Caco-2 (cell line): ENCODE results near the gene FRRS1L. TPM values are rescaled to one million over a fixed set of nuclear protein-coding genes. Genes with fewer than 3 reads are reported as not detected.

Source experiments
- BruUV-seq: library from RNA; stranded (reverse); fragments of 400-500 nt; replicated peaks from 2 replicates; lab custom pipeline; 2021; lab: Mats Ljungman, UMichigan
- CTCF ChIA-PET: fragments of 300-600 bp; sonication (Branson Sonifier 250); formaldehyde crosslinking; loops from one replicate; lab custom pipeline; 2022; ENCODE audit warnings: antibody characterized with exemption; lab: Charles Lee
- POLR2A ChIA-PET: fragments of 300-600 bp; sonication (Branson Sonifier 250); formaldehyde crosslinking; loops from one replicate; lab custom pipeline; 2022; ENCODE audit warnings: antibody characterized with exemption; lab: Charles Lee
- DNase-seq, 2 experiments: peaks; one replicate each; pipeline versions ENCODE4 v3.0.0 to v3.0.0-alpha.2; 2020 to 2022
- H3K27me3 ChIP-seq: replicated peaks from 2 replicates; pipeline ENCODE4 v1.6.0; 2011; ENCODE audit warnings: low read length; ENCODE audit not compliant: control insufficient read depth, insufficient read depth
- H3K36me3 ChIP-seq: 2 replicates; pipeline ENCODE4 v1.5.1; 2011; ENCODE audit warnings: low read length; ENCODE audit not compliant: control insufficient read depth, insufficient read depth
- H3K4me1 ChIP-seq: fragments of 250-450 bp; sonication (Bioruptor Pico); 2 replicates; pipeline ENCODE4 v1.5.1; 2020; ENCODE audit warnings: mild to moderate bottlenecking
- H3K4me3 ChIP-seq: 2 replicates; pipeline ENCODE4 v1.5.1; 2011; ENCODE audit warnings: low read depth, mild to moderate bottlenecking, control low read depth, low read length
- H3K9me3 ChIP-seq: fragments of 250-450 bp; sonication (Bioruptor Pico); 2 replicates; pipeline ENCODE4 v1.5.1; 2020; ENCODE audit warnings: mild to moderate bottlenecking, moderate library complexity
- H3K27ac Mint-ChIP-seq: one replicate; pipeline ENCODE4 v1.8.0; 2022; ENCODE audit warnings: mixed read lengths; ENCODE audit not compliant: unreplicated experiment
- H3K27me3 Mint-ChIP-seq: one replicate; pipeline ENCODE4 v1.8.0; 2022; ENCODE audit warnings: mixed read lengths; ENCODE audit not compliant: insufficient read depth, unreplicated experiment
- H3K36me3 Mint-ChIP-seq: one replicate; pipeline ENCODE4 v1.8.0; 2022; ENCODE audit warnings: mild to moderate bottlenecking, mixed read lengths; ENCODE audit not compliant: insufficient read depth, unreplicated experiment
- H3K4me1 Mint-ChIP-seq: one replicate; pipeline ENCODE4 v1.8.0; 2022; ENCODE audit warnings: low read depth, mixed read lengths; ENCODE audit not compliant: unreplicated experiment
- H3K4me3 Mint-ChIP-seq: one replicate; pipeline ENCODE4 v1.8.0; 2022; ENCODE audit warnings: mild to moderate bottlenecking, moderate library complexity, mixed read lengths; ENCODE audit not compliant: unreplicated experiment
- H3K9me3 Mint-ChIP-seq: one replicate; pipeline ENCODE4 v1.8.0; 2022; ENCODE audit warnings: mixed read lengths; ENCODE audit not compliant: unreplicated experiment
- intact Hi-C: fragments of 100-400 bp; cut with micrococcal nuclease; formaldehyde crosslinking; loops from one replicate; pipeline ENCODE4 v1.10.0; 2022; ENCODE audit not compliant: unreplicated experiment
- total RNA-seq: library from RNA; stranded (reverse); gene quantifications from 2 replicates; pipeline ENCODE4 v1.2.3, GENCODE V29; 2022
- TF ChIP-seq, protein P1 (sequence below), 2 experiments: fragments of 200-600 bp in 1 of 2; IDR thresholded peaks; 1 replicate in 1 of 2; 2 replicates in 1 of 2; pipeline versions ENCODE4 v1.5.1 to v1.8.0; 2011 to 2022; ENCODE audit warnings: antibody characterized with exemption in 1 of 2, control low read depth in 1 of 2, inconsistent platforms in 1 of 2, low read depth in 1 of 2, low read length in 1 of 2, mild to moderate bottlenecking in 1 of 2, moderate library complexity in 1 of 2; ENCODE audit not compliant: insufficient read depth in 1 of 2, severe bottlenecking in 1 of 2, unreplicated experiment in 1 of 2

FRRS1L gene
- total RNA-seq, 1 experiment from 2014 or later: not detected

DNA sequence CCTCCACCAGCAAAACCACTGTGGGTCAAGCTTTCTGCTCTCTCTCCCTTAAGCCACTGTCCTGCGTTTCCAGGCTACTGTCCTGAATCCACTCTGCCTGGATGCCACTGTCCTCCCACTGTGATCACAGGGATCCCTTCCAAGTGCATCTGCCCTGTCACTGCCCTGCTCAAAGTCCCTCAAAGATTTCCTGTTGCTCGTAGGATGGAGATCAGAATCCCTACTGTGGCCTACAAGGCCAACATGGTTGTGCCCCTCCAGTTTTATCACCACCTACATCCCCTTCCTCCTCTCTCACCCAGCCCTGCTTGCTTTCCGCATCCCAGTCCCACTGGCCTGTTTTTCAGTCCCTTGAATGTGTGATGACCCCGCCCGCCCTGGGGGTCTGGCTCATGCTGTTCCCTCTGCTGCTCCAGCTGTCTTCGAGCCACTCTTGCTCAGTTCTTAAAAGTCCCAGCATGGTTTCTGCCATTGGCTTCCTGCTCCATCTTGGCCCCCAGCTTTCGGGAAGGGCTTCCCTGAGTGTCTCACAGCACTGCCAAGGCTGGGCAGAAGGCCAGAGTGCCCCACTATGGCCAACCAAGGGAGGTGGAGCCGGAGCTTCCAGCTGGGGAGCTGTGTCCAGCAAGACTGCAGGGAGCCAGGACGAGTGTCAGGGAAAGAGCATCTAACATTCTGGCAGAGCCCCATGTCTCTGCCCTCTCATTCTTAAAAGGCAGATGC, 12.9 kb upstream of the FRRS1L start:
- BruUV-seq: no TSS peak
- Mint-ChIP-seq H3K36me3 (no peaks in the 10 kb centered on the region), H3K9me3 (no peaks in the 10 kb centered on the region), H3K27ac (no peak overlapping the region), H3K4me1 (no peaks in the 10 kb centered on the region), H3K4me3 (no peak overlapping the region), H3K27me3 (no peaks in the 10 kb centered on the region)
- ChIA-PET POLR2A (no interaction called here), CTCF (no interaction called here)
- Histone ChIP-seq H3K4me3 (no peak overlapping the region), H3K9me3 (no peaks in the 10 kb centered on the region), H3K36me3 (no peaks in the 10 kb centered on the region), H3K27me3 (no peaks in the 10 kb centered on the region), H3K4me1 (no peaks in the 10 kb centered on the region)
- TF ChIP-seq, protein P1, sequence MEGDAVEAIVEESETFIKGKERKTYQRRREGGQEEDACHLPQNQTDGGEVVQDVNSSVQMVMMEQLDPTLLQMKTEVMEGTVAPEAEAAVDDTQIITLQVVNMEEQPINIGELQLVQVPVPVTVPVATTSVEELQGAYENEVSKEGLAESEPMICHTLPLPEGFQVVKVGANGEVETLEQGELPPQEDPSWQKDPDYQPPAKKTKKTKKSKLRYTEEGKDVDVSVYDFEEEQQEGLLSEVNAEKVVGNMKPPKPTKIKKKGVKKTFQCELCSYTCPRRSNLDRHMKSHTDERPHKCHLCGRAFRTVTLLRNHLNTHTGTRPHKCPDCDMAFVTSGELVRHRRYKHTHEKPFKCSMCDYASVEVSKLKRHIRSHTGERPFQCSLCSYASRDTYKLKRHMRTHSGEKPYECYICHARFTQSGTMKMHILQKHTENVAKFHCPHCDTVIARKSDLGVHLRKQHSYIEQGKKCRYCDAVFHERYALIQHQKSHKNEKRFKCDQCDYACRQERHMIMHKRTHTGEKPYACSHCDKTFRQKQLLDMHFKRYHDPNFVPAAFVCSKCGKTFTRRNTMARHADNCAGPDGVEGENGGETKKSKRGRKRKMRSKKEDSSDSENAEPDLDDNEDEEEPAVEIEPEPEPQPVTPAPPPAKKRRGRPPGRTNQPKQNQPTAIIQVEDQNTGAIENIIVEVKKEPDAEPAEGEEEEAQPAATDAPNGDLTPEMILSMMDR (IDR thresholded peaks at IDR 0.05; ENCODE audit: insufficient read depth in 1 of 2, low read depth in 1 of 2, low read length in 1 of 2, severe bottlenecking in 1 of 2, unreplicated experiment in 1 of 2): no peak
- intact Hi-C loops: no loop called here
- no peak for DNase-seq

DNA sequence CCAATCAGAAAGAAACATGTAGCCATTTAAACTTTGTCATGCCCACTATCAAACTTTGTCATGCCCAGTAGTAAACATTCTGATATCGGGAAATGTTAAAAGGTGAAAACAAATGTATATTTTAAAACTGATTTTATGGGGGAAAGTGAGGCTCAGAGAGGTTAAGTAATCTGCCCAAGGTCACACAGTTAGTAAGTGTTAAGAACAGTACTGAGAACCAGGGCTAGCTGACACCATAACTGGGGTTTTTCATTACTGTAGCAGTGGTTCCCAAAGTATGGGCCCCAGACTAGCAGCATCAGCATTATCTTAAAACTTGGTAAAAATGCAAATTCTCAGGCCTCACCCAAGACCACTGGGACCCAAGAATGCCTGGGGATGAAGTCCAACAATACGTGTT, 9.9 kb upstream of the FRRS1L start:
- DNase-seq: no peak
- H3K9me3 Mint-ChIP-seq: no peaks in the 10 kb centered on the region
- no peak overlapping the region for H3K4me3 Mint-ChIP-seq
- POLR2A ChIA-PET: no interaction called here
- no peaks in the 10 kb centered on the region for H3K36me3 ChIP-seq
- H3K27ac Mint-ChIP-seq: no peak overlapping the region
- H3K4me3 ChIP-seq: no peak overlapping the region
- H3K4me1 ChIP-seq: no peaks in the 10 kb centered on the region
- H3K4me1 Mint-ChIP-seq: no peaks in the 10 kb centered on the region
- BruUV-seq: no TSS peak
- TF ChIP-seq, protein P1 (IDR thresholded peaks at IDR 0.05; ENCODE audit: insufficient read depth in 1 of 2, low read depth in 1 of 2, low read length in 1 of 2, severe bottlenecking in 1 of 2, unreplicated experiment in 1 of 2): no peak
- H3K27me3 ChIP-seq: no peaks in the 10 kb centered on the region
- H3K27me3 Mint-ChIP-seq: no peaks in the 10 kb centered on the region
- intact Hi-C loops: no loop called here
- no peaks in the 10 kb centered on the region; the same call in 1 of the 2 replicates for H3K9me3 ChIP-seq
- CTCF ChIA-PET: no interaction called here
- H3K36me3 Mint-ChIP-seq: no peaks in the 10 kb centered on the region

DNA sequence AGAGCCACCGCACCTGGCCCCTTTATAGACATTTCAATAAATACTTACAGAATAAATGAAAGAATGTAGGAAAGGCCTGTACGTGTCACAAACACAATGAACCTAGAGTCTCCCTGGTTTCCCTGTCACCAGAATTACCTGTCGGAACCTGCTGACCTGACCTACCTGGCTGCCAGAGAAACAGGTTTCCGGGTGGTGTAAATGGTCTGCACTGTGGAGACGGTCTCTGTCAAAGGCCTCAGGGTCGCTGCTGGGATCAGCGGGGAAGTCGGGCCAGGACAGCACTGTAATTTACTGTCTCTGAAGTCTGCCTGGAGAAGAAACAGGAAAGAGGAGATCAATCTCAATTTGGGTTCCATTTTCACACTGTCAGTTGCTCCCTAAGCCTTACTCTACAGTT, 9.3 kb upstream of the FRRS1L start:
- Histone ChIP-seq H3K9me3 (no peaks in the 10 kb centered on the region; the same call in 1 of the 2 replicates), H3K4me3 (no peak overlapping the region), H3K4me1 (no peaks in the 10 kb centered on the region), H3K27me3 (no peaks in the 10 kb centered on the region), H3K36me3 (no peaks in the 10 kb centered on the region)
- H3K36me3 Mint-ChIP-seq: no peaks in the 10 kb centered on the region
- H3K27me3 Mint-ChIP-seq: no peaks in the 10 kb centered on the region
- H3K4me3 Mint-ChIP-seq: no peak overlapping the region
- H3K27ac Mint-ChIP-seq: peak overlapping the region; percentile 14
- intact Hi-C loops: no loop called here
- no peaks in the 10 kb centered on the region for H3K4me1 Mint-ChIP-seq
- CTCF ChIA-PET: no interaction called here
- BruUV-seq: no TSS peak
- H3K9me3 Mint-ChIP-seq: no peaks in the 10 kb centered on the region
- TF ChIP-seq, protein P1 (IDR thresholded peaks at IDR 0.05; ENCODE audit: insufficient read depth in 1 of 2, low read depth in 1 of 2, low read length in 1 of 2, severe bottlenecking in 1 of 2, unreplicated experiment in 1 of 2): no peak
- POLR2A ChIA-PET: no interaction called here
- DNase-seq: peak in 1 of 2 experiments; percentile 51
